ENCODE measurements around the gene ZBTB8B. TPM values are rescaled to one million over a fixed set of nuclear protein-coding genes. Genes with fewer than 3 reads are reported as not detected.
"Not testable (repeated sequence)": the region's sequence is repeated elsewhere in the genome, so short reads cannot be mapped to it uniquely, and the experiment has no call there.

ZBTB8B gene
- total RNA-seq, 1 experiment from 2014 or later, result not detected

DNA sequence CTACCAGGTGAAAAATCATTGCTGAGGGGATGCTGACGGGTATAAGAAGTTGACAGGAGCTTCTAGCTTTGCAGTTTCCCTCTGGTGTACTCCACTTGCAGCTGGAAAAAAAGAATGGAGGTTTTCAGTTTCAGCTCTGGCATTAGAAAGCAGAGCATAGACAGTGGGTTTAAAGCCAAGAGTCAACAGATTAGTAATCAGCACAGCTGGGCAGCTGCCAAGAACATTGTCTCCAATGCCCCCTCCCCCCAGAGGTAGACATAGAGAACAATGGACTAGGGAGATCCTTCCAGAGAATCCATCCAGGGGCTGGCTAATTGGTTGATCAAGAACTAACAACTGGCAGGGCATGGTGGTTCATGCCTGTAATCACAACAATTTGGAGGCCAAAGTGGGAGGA, 10.1 kb upstream of the ZBTB8B start:
- H3K36me3 ChIP-seq, result no peaks in the 10 kb centered on the region
- no peak overlapping the region for H3K4me3 ChIP-seq
- H3K4me1 ChIP-seq (replicated peaks), result no peaks in the 10 kb centered on the region
- H3K27me3 ChIP-seq (replicated peaks), result no peaks in the 10 kb centered on the region
- no peak overlapping the region for H3K27ac ChIP-seq
- H3K9me3 ChIP-seq (replicated peaks), result peaks cover 11% of the 10 kb centered on the region
- peak; percentile 24 to 47 for DNase-seq (ENCODE audit: low read depth in 1 of 2, low spot score in 2 of 2)

DNA sequence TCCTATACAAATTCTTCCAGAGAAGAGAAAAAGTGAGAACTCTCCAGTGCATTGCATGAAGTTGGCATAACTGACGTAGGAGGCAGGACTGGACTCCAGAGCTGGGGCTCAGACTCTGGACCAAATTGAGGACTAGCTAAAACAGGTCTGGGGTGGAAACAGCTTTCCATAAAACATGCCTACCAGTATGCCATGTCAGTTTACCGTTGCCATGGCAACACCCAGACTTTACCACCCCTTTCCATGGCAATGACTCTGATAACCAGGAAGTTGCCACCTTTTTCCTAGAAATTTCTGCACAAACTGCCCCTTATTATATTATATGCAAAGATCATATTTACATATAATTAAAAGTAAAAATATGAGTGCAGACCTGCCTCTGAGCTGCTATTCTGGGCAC, 8.9 kb upstream of the ZBTB8B start:
- no peak overlapping the region for H3K27ac ChIP-seq

DNA sequence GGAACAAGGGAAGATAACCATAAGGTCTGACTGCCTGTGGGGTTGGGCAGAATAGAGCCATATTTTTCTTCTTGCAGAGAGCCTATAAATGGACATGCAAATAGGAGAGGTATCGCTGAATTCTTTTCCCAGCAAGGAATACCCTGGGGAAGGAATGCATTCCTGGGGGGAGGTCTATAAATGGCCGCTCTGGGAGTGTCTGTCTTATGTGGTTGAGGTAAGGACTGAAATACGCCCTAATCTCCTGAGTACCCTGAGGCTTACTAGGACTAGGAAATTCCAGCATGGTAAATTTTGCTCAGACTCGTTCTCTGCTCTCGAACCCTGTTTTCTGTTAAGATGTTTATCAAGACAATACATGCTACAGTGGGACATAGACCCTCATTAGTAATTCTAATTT, 6.1 kb upstream of the ZBTB8B start:
- H3K9me3 ChIP-seq (replicated peaks), result peaks cover 12% of the 10 kb centered on the region
- DNase-seq (ENCODE audit: low read depth in 1 of 2, low spot score in 2 of 2); H3K36me3 ChIP-seq; H3K4me1 ChIP-seq (replicated peaks); H3K27me3 ChIP-seq (replicated peaks); H3K27ac ChIP-seq; H3K4me3 ChIP-seq: not testable (repeated sequence)

More for the DNA sequence above, 8.9 kb upstream of the ZBTB8B start:
- no peak for DNase-seq (ENCODE audit: low read depth in 1 of 2, low spot score in 2 of 2)
- peaks cover 12% of the 10 kb centered on the region for H3K9me3 ChIP-seq (replicated peaks)
- no peaks in the 10 kb centered on the region for H3K36me3 ChIP-seq
- no peaks in the 10 kb centered on the region for H3K4me1 ChIP-seq (replicated peaks)
- no peaks in the 10 kb centered on the region for H3K27me3 ChIP-seq (replicated peaks)
- no peak overlapping the region for H3K4me3 ChIP-seq

DNA sequence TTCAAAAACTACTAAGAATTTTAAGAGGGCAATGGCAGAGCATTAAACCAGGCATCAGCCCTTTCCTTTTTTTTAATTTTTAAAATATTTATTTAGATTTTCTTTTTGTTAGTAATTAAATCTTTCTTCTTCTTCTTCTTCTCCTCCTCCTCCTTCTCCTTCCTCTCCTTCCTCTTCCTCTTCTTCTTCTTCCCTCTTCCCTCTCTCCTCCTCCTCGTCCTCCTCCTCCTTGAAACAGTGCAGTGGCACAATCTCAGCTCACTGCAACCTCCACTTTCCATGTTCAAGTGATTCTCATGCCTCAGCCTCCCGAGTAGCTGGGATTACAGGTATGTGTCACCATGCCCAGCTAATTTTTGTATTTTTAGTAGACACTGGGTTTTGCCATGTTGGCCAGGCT, 1.9 kb upstream of the ZBTB8B start:
- not testable (repeated sequence) for DNase-seq (ENCODE audit: low read depth in 1 of 2, low spot score in 2 of 2); H3K36me3 ChIP-seq; H3K4me3 ChIP-seq; H3K27ac ChIP-seq; H3K9me3 ChIP-seq (replicated peaks)
- peaks cover 11% of the 10 kb centered on the region for H3K4me1 ChIP-seq (replicated peaks)
- peaks cover 32% of the 10 kb centered on the region for H3K27me3 ChIP-seq (replicated peaks)

DNA sequence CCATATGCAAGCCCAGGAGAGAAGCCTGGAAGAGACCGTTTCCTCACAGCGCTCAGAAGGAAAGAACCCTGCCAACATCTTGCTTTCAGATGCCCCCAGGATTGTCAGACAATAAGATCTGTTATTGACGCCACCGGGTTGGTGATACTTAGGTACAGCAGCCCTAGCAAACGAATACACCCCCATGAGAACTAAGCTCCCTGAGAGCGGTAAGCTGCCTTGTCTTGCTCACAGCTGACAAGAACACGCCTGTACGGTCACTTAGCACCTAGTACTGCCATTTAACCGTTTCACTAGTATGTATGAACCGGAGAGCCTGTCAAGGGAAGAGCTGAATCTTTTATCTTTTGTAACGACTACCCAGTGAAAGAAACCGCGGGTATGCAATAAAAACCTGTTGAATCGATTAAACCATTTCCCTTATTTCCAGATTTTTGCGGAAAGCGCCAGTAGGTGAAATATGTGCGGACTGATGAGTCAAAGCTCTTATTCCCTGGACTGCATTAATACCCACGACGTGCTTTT, 619 bp upstream of the ZBTB8B start:
- H3K4me3 ChIP-seq, result peak overlapping the region; percentile 24; the same call in 1 of the 2 replicates
- H3K9me3 ChIP-seq (replicated peaks), result peaks cover 6% of the 10 kb centered on the region
- peaks cover 32% of the 10 kb centered on the region for H3K27me3 ChIP-seq (replicated peaks)
- H3K36me3 ChIP-seq, result no peaks in the 10 kb centered on the region
- no peak for DNase-seq (ENCODE audit: low read depth in 1 of 2, low spot score in 2 of 2)
- peaks cover 11% of the 10 kb centered on the region for H3K4me1 ChIP-seq (replicated peaks)
- no peak overlapping the region for H3K27ac ChIP-seq

DNA sequence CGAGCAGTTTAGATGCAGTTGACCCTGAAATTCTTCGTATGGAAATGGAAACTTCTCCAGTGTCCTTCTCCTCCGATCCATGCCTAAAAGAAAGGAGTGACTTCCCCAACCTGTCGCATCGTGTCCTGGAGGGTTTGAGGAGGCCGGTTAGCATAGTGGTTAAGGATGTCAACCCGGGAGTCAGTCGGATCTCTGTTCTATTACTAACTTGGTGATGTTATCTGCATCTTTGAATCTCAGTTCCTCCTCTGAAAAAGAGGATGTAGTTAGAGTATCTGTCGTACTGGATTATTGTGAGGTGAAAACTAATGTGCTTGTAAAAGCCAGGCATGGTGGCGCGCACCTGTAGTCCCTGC, 684 bp downstream of the ZBTB8B start:
- Histone ChIP-seq H3K9me3 (replicated peaks) (no peaks in the 10 kb centered on the region; the same call in 1 of the 2 replicates), H3K27me3 (replicated peaks) (peaks cover 32% of the 10 kb centered on the region), H3K36me3 (no peaks in the 10 kb centered on the region), H3K4me1 (replicated peaks) (peaks cover 11% of the 10 kb centered on the region), H3K27ac (no peak overlapping the region), H3K4me3 (no peak overlapping the region)
- DNase-seq (ENCODE audit: low read depth in 1 of 2, low spot score in 2 of 2), result no peak

DNA sequence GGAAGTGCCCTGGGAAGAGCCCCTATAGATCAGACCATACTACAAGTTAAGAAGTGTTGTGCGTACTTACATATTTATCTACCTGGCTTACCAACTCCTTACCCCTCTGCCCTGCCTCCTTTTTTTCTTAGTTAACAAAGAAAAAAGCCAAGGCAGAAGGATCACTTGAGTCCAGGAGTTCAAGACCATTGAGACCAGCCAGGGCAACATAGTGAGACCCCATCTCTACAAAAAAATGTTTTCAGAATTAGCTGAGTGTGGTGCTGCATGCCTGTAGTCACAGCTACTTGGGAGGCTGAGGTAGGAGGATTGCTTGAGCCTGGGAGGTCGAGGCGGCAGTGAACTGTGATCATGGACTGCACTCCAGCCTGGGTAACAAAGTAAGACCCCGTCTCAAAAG, 1.9 kb downstream of the ZBTB8B start:
- H3K36me3 ChIP-seq, result no peaks in the 10 kb centered on the region
- no peak overlapping the region for H3K27ac ChIP-seq
- no peak overlapping the region for H3K4me3 ChIP-seq
- peaks cover 32% of the 10 kb centered on the region for H3K27me3 ChIP-seq (replicated peaks)
- H3K9me3 ChIP-seq (replicated peaks), result no peaks in the 10 kb centered on the region; the same call in 1 of the 2 replicates
- peaks cover 11% of the 10 kb centered on the region for H3K4me1 ChIP-seq (replicated peaks)
- DNase-seq (ENCODE audit: low read depth in 1 of 2, low spot score in 2 of 2), result no peak

DNA sequence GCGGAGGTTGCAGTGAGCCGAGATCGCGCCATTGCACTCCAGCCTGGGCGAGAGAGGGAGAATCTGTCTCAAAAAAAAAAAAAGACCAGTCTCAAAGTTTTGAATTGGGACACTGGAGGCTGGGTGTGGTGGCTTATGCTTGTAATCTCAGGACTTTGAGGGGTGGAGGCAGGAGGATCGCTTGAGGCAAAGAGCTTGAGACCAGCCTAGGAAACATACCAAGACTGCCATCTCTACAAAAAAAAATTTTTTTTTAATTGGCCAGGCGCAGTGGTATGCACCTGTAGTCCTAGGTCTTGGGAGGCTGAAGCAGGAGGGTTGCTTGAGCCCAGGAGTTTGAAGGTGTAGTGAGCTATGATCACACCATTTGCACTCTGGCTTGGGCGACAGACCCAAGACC, 3.9 kb downstream of the ZBTB8B start:
- Histone ChIP-seq H3K27me3 (replicated peaks) (peaks cover 28% of the 10 kb centered on the region), H3K9me3 (replicated peaks) (no peaks in the 10 kb centered on the region; the same call in 1 of the 2 replicates), H3K36me3 (no peaks in the 10 kb centered on the region), H3K27ac (no peak overlapping the region), H3K4me3 (no peak overlapping the region), H3K4me1 (replicated peaks) (peaks cover 11% of the 10 kb centered on the region)
- no peak for DNase-seq (ENCODE audit: low read depth in 1 of 2, low spot score in 2 of 2)

DNA sequence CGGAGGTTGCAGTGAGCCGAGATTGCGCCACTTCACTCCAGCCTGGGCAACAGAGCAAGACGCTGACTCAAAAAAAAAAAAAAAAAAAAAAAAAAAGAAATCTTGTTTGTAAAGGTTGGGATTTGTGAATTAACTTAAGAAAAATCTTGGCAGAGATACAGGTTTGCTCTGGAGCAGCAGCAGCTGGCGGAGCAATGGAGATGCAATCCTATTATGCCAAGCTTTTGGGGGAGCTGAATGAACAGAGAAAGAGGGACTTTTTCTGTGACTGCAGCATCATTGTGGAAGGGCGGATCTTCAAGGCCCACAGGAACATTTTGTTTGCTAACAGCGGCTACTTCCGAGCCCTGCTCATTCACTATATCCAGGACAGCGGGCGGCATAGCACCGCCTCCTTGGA, 5.6 kb downstream of the ZBTB8B start:
- no peak for DNase-seq (ENCODE audit: low read depth in 1 of 2, low spot score in 2 of 2)

DNA sequence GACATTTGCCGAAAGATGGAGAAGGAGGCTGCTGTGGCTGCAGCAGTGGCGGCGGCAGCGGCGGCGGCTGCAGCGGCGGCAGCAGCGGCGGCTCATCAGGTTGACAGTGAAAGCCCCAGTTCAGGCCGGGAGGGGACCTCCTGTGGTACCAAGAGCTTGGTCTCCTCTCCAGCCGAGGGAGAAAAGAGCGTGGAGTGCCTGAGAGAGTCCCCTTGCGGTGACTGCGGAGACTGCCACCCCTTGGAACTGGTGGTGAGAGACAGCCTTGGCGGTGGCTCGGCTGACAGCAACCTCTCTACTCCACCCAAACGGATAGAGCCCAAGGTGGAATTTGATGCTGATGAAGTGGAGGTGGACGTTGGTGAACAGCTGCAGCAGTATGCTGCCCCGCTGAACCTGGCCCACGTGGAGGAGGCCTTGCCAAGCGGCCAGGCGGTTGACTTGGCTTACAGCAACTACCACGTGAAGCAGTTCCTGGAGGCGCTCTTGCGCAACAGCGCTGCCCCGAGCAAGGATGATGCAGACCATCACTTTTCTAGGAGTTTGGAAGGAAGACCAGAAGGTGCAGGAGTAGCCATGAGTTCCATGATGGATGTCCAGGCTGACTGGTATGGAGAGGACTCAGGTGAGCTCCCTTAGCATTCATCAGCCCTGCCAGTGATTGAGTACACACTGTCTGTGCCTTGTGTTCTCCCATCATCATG, 6.3 kb downstream of the ZBTB8B start:
- Histone ChIP-seq H3K27me3 (replicated peaks) (peaks cover 7% of the 10 kb centered on the region), H3K36me3 (no peaks in the 10 kb centered on the region), H3K4me3 (no peak overlapping the region), H3K9me3 (replicated peaks) (no peaks in the 10 kb centered on the region), H3K4me1 (replicated peaks) (no peaks in the 10 kb centered on the region), H3K27ac (no peak overlapping the region)
- DNase-seq (ENCODE audit: low read depth in 1 of 2, low spot score in 2 of 2), result no peak

More for the DNA sequence above, 5.6 kb downstream of the ZBTB8B start:
- H3K27ac ChIP-seq, result no peak overlapping the region
- H3K27me3 ChIP-seq (replicated peaks), result peaks cover 14% of the 10 kb centered on the region
- H3K4me3 ChIP-seq, result no peak overlapping the region
- H3K9me3 ChIP-seq (replicated peaks), result no peaks in the 10 kb centered on the region; the same call in 1 of the 2 replicates
- H3K36me3 ChIP-seq, result no peaks in the 10 kb centered on the region
- H3K4me1 ChIP-seq (replicated peaks), result peaks cover under 1% of the 10 kb centered on the region

DNA sequence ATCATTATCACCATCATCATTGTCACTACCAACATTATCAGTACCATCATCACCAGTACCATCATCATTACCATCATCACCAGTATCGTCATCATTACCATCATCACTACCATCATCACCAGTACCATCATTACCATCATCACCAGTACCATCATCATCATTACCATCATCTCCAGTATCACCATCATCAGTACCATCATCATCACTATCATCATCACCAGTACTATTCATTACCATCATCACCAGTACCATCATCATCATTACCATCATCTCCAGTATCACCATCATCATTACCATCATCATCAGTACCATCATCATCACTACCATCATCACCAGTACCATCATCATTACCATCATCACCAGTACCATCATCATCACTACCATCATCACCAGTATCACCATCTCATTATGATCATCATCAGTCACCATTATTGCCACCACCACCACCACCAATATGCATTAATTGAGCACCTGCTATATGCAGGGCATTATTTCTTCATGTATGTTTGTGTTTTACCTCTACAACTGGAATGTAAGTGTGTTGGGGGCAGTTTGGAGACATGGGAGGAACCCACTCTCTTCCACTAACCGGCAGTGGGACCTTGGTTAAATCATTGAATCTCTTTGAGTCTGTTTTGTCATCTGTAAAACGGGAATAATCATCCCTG, 7.0 kb downstream of the ZBTB8B start:
- H3K9me3 ChIP-seq (replicated peaks), result no peaks in the 10 kb centered on the region
- no peaks in the 10 kb centered on the region for H3K36me3 ChIP-seq

DNA sequence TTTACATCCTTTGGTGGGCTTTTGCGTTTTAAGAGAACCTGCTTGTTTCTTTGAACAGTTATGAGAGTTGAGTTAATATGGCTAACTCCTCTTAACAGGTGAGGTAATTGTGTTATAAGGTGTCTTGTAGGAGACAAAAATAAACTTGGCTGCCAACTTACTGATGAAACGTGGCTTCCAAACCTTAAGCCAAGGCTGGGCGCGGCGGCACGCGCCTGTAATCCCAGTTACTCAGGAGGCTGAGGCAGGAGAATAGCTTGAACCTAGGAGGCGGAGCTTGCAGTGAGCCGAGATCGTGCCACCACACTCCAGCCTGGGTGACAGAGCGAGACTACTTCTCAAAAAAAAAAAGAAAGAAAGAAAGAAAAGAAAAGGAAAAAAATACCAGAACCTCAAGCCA, 8.1 kb downstream of the ZBTB8B start:
- H3K4me1 ChIP-seq (replicated peaks); H3K27me3 ChIP-seq (replicated peaks); DNase-seq (ENCODE audit: low read depth in 1 of 2, low spot score in 2 of 2); H3K36me3 ChIP-seq; H3K27ac ChIP-seq; H3K4me3 ChIP-seq; H3K9me3 ChIP-seq (replicated peaks): not testable (repeated sequence)

More for the DNA sequence above, 7.0 kb downstream of the ZBTB8B start:
- Histone ChIP-seq H3K27me3 (replicated peaks) (peaks cover under 1% of the 10 kb centered on the region), H3K4me3 (no peak overlapping the region), H3K4me1 (replicated peaks) (no peaks in the 10 kb centered on the region), H3K27ac (no peak overlapping the region)
- DNase-seq (ENCODE audit: low read depth in 1 of 2, low spot score in 2 of 2), result no peak

DNA sequence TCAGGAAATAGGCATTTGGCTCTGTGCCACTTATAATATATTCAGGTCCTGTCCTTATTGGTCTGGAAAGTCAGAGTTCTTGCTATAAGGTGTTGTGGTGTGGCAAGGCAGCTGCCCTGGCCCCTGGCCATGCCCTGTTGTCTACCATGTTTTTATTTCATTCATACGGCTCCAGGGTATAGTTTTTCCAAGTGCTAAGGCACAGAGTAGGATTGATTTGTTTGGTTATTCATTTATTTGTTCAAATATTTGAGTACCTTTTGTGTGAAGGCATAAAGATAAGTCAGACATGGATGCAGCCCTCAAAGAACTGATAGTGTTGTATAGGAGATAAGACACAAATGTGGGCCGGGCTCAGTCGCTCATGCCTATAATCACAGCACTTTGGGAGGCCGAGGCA, 10.1 kb downstream of the ZBTB8B start:
- Histone ChIP-seq H3K4me3 (no peak overlapping the region), H3K27me3 (replicated peaks) (peaks cover 2% of the 10 kb centered on the region; the same call in 1 of the 2 replicates), H3K27ac (no peak overlapping the region), H3K4me1 (replicated peaks) (no peaks in the 10 kb centered on the region), H3K36me3 (no peaks in the 10 kb centered on the region), H3K9me3 (replicated peaks) (no peaks in the 10 kb centered on the region)
- DNase-seq (ENCODE audit: low read depth in 1 of 2, low spot score in 2 of 2), result no peak

DNA sequence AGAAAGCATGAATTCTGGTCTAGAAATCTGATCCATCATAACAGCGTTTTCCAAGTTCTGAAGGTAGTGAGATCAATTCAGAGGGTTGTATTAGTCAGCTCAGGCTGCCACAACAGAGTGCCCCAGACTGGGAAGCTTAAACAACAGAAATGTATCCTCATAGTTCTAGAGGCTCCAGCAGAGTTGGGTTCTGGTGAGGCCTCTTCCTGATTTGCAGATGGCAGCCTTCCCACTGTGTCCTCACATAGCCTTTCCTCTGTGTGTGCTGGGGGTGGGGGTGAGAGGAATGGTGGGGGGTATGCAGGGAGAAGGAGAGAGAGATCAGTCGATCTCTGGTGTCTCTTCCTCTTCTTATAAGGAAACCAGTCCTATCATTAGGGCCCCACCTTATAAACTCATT, 15.1 kb downstream of the ZBTB8B start:
- Histone ChIP-seq H3K36me3 (no peaks in the 10 kb centered on the region), H3K27ac (no peak overlapping the region), H3K27me3 (replicated peaks) (0 out of 2 replicates have a peak, but pooled peaks cover 2% of the 10 kb centered on the region), H3K4me3 (no peak overlapping the region), H3K4me1 (replicated peaks) (no peaks in the 10 kb centered on the region), H3K9me3 (replicated peaks) (no peaks in the 10 kb centered on the region)
- DNase-seq (ENCODE audit: low read depth in 1 of 2, low spot score in 2 of 2), result no peak
